GM12873 (cell line): Measurements from ENCODE around the gene NXN.

Source experiments
- CTCF ChIP-seq: IDR thresholded peaks from 2 replicates; pipeline ENCODE4 v1.5.1; 2012; ENCODE audit warnings: low read depth, mild to moderate bottlenecking, moderate library complexity, low read length, control low read depth; ENCODE audit not compliant: insufficient read depth; ENCODE audit errors: missing control alignments

Gene NXN

GRCh38 chr17:979539-980405 lies at the start of gene NXN:
TSS of gene NXN (minus strand) at chr17:979776.
- TF ChIP-seq CTCF = no peak

DNA sequence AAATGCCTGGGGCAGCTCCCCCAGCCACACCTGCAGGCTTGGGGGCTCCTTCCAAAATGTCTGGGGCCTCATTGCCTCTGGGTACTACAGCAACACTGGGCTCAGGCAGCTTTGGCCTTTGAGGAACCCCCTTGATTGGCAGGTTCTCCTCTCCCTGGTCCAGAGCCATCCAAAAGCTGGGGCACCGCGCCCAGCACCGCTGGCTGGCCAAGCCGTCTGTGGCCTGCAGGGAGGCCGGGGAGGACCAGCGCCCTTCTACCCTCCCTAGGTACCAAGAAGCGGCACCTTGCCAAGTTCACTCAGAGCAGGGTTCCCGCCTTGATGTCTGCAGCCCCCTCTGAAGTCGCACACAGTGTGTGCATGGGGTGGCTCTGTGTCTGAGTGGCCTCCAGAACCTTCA lies 47.5 kb upstream of the NXN start:
- no peak for TF ChIP-seq CTCF

- no peak for TF ChIP-seq CTCF
Measured at GRCh38 chr17:1026599-1026975, 47.0 kb upstream of the NXN start.

DNA sequence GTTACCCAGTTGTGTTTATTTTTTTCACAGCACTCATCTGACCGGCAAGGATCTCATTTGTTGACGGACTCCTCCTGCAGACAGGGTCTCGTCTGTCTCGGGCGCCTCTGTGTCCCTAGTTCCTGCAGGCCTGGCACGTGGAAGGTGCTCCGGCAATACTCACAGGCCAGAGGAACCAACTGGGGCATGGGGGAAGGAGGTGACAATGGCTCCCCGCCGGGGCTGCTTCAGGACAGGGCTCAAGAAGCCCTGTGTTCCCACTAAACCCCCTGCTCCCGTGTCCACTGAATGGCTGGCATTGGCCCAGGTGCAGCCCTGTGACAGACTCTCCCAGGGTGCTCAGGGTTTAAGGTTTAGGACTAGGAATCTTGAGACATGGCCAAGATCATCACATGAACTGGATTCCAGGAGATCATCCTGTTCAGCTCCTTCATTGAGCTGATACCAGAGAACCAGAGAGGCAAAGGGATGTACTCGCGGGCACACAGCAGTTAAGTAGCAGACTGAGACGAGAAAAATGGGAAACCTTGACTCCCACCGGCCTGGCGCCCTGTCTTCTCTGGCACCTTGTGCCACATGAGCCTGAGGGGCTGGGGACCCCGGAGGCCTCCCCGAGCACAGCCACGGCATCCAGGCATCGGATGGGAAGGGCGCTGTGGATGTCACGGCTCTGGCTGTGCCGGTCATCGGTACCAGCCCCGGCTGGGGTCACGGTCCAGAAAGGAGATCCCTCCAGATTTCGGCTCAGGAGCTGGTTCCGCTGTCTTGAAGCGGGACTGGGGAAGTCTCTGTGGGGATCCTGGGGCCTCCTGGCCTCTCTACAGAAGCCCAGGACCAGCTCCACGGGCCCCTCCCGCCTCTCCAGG lies 46.4 kb upstream of the NXN start:
- TF ChIP-seq CTCF = no peak

GRCh38 chr17:1024076-1024475 lies 44.5 kb upstream of the NXN start:
- TF ChIP-seq CTCF = no peak

- no peak for TF ChIP-seq CTCF
Measured at GRCh38 chr17:1022278-1023024, 42.9 kb upstream of the NXN start.
